ENCODE results near the gene HPCAL1.

The HPCAL1 gene

GRCh38 chr2:10304458-10305253 is 2.0 kb downstream of the HPCAL1 start:
- DNase-seq, result no peak

GRCh38 chr2:10305254-10305635 is 2.5 kb downstream of the HPCAL1 start:
- DNase-seq, result no peak

GRCh38 chr2:10305715-10306114 is 3.0 kb downstream of the HPCAL1 start:
- peak; percentile 14 for DNase-seq

- no peak for DNase-seq
Measured at GRCh38 chr2:10306901-10307463, 4.3 kb downstream of the HPCAL1 start.

GRCh38 chr2:10307561-10308156 is 5.0 kb downstream of the HPCAL1 start:
- DNase-seq, result no peak

GRCh38 chr2:10308866-10309265 is 6.2 kb downstream of the HPCAL1 start:
- DNase-seq, result no peak

- DNase-seq, result no peak
Measured at GRCh38 chr2:10309286-10309685, 6.6 kb downstream of the HPCAL1 start.

GRCh38 chr2:10310309-10310888 is 7.7 kb downstream of the HPCAL1 start:
- no peak for DNase-seq

GRCh38 chr2:10311736-10312135 is 9.0 kb downstream of the HPCAL1 start:
- no peak for DNase-seq

- no peak for DNase-seq
Measured at GRCh38 chr2:10312437-10312957, 9.8 kb downstream of the HPCAL1 start.

- no peak for DNase-seq
Measured at GRCh38 chr2:10316336-10316735, 13.6 kb downstream of the HPCAL1 start.

GRCh38 chr2:10316860-10317259 is 14.2 kb downstream of the HPCAL1 start:
- DNase-seq, result no peak

GRCh38 chr2:10317646-10318045 is 14.9 kb downstream of the HPCAL1 start:
- DNase-seq, result no peak

- no peak for DNase-seq
Measured at GRCh38 chr2:10318345-10318744, 15.6 kb downstream of the HPCAL1 start.

- no peak for DNase-seq
Measured at GRCh38 chr2:10319892-10320574, 17.3 kb downstream of the HPCAL1 start.

- no peak for DNase-seq
Measured at GRCh38 chr2:10320575-10320931, 17.8 kb downstream of the HPCAL1 start.

- no peak for DNase-seq
Measured at GRCh38 chr2:10320933-10321332, 18.2 kb downstream of the HPCAL1 start.

GRCh38 chr2:10321622-10322021 is 18.9 kb downstream of the HPCAL1 start:
- DNase-seq, result no peak

GRCh38 chr2:10322481-10322880 is 19.8 kb downstream of the HPCAL1 start:
- no peak for DNase-seq

GRCh38 chr2:10322973-10323372 is 20.3 kb downstream of the HPCAL1 start:
- DNase-seq, result no peak

GRCh38 chr2:10323535-10323934 is 20.8 kb downstream of the HPCAL1 start:
- DNase-seq, result no peak

GRCh38 chr2:10324095-10324832 is 21.6 kb downstream of the HPCAL1 start:
- no peak for DNase-seq

All from NCI-H1694 treated with DMSO at 0.1 percent for 48 hours (cell line).